GM19351 (cell line): Measurements from ENCODE around the gene ZNF576.
"Not testable (repeated sequence)": the region's sequence is repeated elsewhere in the genome, so short reads cannot be mapped to it uniquely, and the experiment has no call there.

Experiments
- ATAC-seq: cut with Tn5 transposase; IDR thresholded peaks from one replicate; pipeline ENCODE4 v1.9.1; 2021; ENCODE audit warnings: mild to moderate bottlenecking, moderate library complexity; ENCODE audit not compliant: unreplicated experiment

Gene ZNF576

DNA sequence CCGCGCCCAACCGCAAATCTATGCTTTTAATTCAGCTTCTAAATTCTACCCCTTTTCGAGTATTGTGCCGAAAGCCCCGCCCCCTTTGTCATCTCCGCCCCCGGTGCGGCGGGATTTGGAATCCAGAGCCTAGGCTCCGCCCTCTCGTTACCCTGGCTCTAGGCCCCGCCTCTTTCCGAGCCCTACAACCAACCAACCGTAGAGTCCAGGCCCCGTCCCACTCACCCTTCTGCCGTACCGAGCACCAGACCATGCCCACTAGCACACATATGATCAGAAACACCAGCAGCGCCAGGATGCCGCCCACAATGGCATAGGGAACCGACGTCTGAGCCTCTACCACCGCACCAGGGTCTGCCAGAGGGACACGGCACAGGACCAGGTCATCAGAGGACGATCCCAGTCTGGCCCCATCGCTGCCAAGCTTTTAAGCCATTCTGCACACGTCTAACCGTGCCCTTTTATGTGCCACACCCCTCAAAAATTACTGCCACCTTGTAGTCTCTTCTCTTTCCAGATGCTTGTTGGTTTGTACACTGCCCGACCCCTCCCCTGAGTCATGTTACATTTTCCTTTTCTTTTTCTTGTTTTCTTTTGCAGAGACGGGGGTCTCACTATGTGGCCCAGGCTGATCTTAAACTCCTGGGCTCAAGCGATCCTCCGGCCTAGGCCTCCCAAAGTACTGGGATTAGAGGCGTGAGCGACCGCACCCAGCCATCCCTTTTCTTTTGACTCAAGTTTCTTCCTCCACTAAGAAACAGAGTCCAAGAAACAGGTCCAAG lies 27.7 kb downstream of the ZNF576 start:
- ATAC-seq, result no peak

GRCh38 chr19:43624933-43625332 lies 28.5 kb downstream of the ZNF576 start:
- no peak for ATAC-seq

DNA sequence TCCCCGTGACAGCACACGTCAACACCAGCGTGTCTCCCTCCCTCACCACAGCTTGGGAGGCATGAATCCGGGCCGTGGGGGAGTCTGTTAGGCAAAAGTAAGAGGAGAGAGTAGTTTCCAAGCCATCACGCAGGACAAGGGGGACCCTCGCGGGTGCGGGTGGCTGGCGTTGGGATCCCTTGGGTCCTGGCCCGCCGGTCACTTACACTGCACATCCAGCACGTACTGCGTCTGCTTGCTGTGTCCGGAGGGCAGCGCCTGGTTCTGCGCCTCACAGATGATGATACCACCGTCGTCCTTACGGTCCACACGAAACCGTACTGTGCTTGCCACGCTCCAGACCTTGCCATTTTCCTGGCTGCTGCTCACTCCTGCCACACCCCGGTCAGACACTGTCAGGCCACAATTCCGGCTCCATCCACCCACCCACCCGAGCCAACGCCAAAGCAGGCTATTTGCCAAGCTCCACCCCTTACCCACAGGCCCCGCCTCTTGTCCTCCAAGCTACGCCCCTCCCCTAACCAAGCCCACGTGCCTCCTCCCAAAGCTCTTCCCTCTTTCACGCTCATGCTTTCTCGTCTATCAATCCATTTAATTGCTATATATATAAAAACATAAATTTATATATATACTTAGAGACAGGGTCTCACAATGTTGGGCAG lies 29.7 kb downstream of the ZNF576 start:
- ATAC-seq, result no peak

DNA sequence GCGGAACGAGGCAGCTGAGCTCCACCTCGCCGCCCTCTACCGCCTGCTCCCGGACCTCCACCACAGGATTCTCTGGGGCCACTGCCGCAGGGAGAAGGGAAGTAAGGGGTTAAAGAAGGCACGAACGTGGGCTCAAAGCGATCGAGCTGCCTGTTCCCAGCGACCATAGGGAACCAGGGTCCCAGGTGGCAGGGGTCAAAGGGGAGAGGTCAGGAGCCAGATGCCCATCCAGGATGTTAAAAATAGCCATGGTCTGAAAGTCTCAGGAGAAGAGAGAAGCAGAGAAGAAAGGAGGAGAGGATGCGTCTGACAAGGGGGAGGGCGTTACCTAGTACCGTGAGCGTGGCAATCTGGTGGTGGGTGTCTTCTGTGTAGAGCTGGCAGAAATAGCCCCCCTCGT lies 30.4 kb downstream of the ZNF576 start:
- ATAC-seq, result no peak

- ATAC-seq, result no peak
Observed at GRCh38 chr19:43628646-43629326, 32.4 kb downstream of the ZNF576 start.

DNA sequence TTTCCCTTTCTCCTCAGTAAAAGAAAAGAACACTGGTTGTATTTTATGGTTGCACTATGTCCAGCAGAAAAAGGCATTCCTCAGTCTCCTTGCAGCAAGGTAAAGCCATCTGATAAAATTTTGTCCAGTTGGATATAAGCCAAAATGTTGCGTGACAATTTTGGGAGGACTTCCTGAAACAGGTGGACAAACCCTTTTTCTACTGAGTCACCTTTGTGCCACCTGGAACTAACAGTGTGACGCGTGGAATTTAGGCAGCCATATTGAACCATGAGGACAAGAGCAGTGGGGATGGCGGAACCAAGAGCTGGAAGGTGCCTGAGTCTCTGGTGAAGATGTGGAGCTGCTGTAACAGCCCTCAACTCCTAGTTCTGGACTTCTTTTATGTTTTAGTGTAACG lies 35.1 kb downstream of the ZNF576 start:
- ATAC-seq, result no peak

- ATAC-seq, result no peak
Observed at GRCh38 chr19:43633520-43633919, 37.1 kb downstream of the ZNF576 start.

- ATAC-seq, result no peak
Observed at GRCh38 chr19:43634068-43634467, 37.7 kb downstream of the ZNF576 start.

DNA sequence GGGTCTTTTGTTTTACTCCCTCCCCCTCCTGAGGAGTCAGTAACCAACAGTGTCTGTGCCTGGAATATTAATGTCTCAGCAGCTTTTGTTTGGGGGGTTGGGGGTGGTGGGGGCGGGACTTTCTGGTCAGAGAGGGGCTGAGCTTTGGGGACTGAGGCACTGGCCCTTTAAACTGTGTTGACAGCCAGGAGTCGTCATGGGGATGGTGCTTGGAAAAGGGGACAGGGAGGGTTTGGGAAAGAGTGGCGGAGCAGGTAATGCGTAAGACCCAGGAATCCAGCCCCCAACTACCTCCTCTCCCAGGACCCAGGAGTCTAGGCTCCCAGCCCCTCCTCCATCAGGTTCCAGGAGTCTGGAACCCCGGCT lies 38.1 kb downstream of the ZNF576 start:
- ATAC-seq, result no peak

DNA sequence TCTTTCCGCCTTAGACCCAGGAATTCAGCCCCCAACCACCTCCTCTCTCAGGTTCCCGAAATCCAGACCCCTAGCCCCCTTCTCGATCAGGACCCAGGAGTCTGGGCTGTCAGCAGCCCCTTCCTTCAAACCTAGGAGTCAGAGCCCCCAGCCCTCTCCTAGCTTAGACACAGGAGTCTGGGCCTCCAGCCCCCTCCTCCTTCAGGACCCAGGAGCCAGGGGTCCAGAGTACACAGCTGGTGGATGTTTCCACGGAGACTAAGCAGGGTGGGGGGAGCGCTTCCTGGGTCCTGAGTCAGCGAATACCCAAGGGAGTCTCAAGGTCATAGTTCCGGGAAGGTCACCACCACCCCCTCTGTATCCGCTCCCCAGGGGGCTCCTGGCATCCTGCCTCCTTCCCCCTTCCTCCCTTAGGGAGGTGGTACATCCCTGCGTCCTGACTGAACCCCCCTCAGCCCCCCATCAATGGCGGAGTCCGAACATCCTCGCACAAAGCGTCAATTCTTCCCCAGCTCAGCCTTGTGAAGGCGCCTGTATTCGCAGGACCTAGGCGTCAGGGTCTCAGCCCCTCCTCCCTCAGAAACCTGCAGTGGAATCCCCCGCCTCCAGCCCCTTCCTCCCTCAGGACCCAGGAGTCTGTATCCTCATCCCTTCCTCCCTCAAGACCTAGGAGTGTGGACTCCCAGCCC lies 38.6 kb downstream of the ZNF576 start:
- no peak for ATAC-seq

DNA sequence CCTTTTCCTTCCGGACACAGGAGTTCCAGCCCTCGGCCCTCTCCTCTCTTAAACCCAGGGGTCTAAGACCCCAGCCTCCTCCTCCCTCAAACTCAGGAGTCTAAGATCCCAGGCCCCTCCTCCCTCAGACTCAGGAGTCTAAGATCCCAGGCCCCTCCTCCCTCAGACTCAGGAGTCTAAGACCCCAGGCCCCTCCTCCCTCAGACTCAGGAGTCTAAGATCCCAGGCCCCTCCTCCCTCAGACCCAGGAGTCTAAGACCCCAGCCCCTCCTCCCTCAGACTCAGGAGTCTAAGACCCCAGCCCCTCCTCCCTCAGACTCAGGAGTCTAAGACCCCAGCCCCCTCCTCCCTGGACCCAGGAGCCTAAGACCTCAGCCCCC lies 39.2 kb downstream of the ZNF576 start:
- not testable (repeated sequence) for ATAC-seq

DNA sequence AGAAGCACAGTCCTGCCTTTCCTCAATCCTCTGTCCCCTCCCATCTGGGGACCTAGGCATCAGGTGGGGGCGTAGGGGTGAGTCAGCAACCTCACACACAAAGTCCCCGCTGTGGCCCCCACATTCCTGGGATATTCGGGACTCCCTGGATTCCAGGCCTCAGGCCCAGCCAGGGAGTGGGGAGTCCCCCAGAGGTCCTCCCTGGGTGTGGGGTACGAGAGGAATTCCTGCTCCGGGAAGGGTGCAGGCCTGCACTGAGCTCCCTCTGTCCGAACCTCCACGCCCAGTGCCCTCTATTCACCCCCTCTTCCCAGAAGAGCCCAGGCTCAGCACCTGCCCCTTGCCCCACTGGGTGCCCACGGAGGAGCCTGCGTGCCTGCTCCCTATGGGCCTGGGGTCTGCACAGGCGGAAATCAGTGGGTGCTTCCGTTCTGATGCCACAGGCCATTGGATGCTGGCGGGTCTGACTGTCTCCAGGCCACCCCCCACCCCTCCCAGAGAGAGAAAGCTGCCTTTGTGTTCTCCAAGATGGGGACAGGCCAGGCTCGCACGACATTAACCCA lies 39.8 kb downstream of the ZNF576 start:
- no peak for ATAC-seq

GRCh38 chr19:43638214-43638994 lies 42.0 kb downstream of the ZNF576 start:
- no peak for ATAC-seq

- ATAC-seq, result no peak
Observed at GRCh38 chr19:43638995-43639518, 42.7 kb downstream of the ZNF576 start.

- ATAC-seq, result no peak
Observed at GRCh38 chr19:43639519-43640423, 43.4 kb downstream of the ZNF576 start, which contains the start of gene CADM4. Gene CADM4, minus strand, starts transcription at chr19:43639850. Its CDS starts 60 bp downstream, at chr19:43639790.

DNA sequence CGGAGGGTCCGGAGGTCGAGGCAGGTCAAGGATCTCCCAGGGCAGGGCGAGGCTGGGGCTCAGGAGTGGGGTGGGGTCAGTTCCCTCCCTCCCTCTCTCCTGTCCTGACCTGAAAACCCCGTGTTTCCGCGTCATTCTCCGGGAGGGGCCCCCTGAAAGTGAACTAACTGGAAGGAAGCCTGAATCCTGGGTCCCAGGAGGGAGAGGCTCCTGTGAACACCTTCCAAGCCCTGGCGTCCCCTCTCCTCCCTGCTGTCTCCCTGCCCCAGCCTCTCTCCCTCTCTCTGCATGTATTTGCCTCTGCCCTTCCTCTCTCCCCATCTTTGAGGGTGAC lies 44.0 kb downstream of the ZNF576 start:
- no peak for ATAC-seq

- ATAC-seq, result no peak
Observed at GRCh38 chr19:43641333-43641732, 44.9 kb downstream of the ZNF576 start.

GRCh38 chr19:43642531-43642930 lies 46.1 kb downstream of the ZNF576 start:
- no peak for ATAC-seq

DNA sequence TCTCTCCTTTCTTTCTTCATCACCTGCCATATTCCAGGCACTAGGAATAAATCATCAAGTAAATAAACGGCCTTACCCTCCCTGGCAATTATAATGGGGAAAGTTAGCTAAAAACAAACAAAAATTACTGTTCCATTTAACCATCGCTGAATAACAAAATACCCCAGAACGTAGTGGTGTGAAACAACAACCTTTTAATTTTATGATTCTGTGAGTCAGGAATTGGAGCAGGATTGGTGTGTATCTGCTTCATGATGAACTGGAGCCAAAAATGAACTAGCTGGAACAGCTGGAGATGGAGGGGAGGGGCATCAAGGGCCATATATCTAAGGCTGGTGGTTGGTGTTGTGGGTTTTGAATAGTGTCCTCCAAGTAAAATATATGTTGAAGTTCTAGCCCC lies 46.9 kb downstream of the ZNF576 start:
- ATAC-seq, result no peak
